ENCODE data around the gene ZNF609.

ZNF609 gene

GRCh38 chr15:64673866-64674265, 213.5 kb downstream of the ZNF609 start:
- DNase-seq = no peak

DNA sequence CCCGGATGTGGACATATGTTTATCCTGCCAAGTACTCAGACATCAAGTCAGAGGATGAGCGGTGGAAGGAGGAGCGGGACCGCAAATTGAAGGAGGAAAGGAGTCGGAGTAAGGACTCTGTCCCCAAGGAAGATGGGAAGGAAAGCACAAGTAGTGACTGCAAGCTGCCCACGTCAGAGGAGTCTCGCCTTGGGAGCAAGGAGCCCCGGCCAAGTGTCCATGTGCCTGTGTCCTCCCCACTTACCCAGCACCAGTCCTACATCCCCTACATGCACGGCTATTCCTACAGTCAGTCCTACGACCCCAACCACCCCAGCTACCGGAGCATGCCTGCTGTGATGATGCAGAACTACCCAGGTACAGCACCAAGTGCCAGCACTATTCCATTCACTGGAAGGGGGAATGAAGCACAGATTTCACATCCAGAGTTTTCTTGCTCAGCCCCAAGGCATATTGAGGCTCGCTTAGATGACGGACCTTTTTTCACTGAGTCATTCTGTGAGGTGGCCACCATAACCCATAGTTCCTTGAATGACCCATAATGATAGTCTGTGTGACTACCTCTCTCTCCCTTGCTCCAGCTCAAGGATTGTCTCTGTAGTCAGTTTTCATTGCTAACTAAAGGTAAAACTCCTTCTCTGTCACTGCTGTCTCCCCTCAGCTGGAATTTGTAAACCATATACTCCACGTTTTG, 217.9 kb downstream of the ZNF609 start:
- no peak for DNase-seq

DNA sequence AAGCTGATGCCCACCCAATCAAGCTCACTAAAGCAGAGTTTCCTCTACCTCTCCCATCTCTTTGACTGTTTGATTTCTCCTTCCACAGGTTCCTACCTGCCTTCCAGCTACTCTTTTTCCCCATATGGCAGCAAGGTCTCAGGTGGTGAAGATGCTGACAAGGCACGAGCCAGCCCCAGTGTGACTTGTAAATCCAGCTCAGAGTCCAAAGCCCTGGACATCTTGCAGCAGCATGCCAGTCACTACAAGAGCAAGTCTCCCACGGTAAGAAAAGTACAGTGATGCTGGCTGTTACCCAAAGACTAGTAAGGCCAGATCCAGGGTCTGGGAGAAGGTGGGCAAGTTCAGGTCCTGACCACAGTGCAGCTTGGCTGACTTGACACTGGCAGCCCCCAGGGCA, 219.7 kb downstream of the ZNF609 start:
- DNase-seq = no peak

DNA sequence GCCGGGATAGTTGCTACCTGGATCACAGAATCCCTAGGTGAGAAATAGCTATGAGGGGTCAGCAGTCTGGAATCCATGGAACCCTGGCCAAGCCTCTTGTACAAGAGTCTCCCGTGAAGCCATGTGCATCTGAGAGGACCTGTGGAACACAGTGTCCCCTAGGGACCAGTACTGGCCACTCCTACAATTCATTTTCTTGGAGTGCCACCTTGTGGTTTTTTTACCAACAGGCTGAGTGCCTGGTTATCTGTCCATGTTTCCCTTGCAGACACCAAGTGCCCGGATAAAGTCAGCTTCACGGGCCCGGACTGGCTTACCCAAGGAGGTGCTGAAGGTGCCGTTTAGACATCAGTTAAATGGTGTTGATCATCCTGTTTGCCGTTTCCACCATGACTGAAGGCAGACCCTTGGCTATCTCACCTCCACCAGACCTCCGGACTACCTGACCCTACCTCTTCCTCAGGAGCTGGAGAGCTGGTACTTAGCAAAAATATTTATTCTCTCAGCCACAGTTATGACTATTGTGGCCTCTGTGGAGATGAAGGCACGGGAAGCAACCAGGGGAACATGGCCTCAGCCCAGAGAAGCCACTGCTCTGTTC, 221.1 kb downstream of the ZNF609 start:
- peak; percentile 83 for DNase-seq

DNA sequence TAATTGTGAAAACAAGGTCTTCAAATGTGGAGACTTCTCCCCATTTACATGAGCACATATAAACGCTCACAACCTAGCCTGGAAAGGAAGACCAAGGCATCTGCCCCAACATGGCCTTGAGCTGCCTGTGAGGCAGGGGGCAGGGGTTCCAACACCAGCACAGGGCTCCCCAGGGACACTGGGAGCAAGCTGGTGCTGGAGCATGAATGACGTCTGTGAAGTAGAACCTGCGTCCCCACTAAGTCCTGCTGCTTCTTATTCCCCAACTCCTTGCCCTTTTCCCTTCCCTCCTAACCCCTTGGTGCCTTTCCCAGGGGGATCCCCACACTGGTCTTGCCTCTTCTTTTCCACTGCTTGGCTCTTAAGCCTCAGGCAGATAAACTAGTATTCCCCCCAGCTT, 221.9 kb downstream of the ZNF609 start:
- no peak for DNase-seq

- DNase-seq = no peak
These were observed 223.0 kb downstream of the ZNF609 start for GRCh38 chr15:64683378-64683777.

DNA sequence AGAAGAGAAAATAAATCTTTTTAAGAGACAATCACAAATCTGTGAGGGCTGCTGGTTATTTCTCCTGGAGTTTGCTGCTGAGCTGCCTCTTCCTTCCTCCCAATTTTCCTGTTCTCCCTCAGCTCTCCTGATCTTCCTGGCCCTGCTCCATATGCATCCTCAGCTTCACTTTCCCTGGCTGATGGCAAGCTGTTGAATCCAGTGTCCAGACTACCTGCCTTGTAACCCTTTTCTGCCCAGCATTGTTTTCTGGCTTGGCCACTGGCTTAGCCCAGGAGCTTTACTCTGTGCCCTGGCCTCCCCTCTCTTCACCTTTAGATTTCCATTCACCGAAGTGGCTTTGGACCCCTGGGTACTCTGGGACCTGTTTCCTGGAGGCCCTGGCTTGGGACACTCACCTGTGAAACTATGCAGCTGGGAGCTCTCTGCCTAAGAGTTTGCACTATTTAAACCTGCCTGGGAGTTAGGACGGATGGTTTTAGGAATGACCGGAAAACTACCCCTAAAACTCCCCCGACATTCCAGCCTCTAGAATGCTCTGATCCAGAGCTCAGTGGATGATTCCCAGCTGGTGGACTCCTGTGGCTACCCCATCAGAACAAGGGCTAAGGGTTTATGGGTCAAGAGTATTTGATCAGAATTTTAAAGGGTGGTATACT, 225.0 kb downstream of the ZNF609 start:
- no peak for DNase-seq

DNA sequence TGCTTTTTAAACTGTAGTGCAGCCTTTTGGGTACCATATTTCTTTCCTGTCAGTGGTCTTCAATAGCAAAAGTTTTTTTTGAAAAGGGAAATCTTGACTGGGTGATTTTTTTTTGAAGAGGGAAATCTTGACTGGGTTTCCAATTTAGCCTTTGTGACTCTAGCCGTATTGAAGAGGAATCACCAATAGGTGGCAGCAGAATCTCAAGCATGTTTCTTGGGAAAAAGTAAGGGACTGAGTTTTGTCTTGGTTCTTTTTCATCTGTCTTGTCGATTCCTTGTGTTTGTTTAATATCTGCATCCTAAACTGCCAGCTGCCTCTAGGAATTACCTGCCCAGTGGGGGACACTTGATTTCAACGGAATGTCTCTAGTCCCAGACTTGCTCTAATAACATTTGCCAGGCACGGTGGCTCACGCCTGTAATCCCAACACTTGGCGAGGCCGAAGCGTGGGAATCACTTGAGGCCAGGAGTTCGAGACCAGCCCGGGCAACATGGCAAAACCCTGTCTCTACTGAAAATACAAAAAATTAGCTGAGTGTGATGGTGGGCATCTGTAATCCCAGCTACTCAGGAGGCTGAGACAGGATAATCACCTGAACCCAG, 225.9 kb downstream of the ZNF609 start:
- DNase-seq = peak; percentile 78

DNA sequence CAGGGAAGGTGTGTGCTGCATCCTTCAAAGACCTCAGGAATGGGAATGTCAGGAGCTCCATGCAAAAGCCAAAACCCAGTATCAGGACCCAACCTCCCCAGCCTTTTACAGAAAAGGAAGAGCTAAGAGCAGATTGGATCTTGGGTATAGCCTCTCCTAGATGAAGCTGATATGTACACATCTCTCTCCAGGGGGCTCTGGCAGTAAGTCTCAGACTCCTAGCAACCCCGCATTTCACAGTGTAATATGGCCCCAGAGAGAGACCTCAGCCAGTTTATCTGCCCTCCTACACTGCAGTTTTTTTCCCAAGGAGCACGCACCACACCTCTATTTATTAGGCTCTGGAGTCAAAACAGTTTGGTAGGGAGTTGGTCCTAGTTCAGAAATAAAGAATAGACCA, 226.8 kb downstream of the ZNF609 start:
- no peak for DNase-seq

- no peak for DNase-seq
These were observed 227.3 kb downstream of the ZNF609 start for GRCh38 chr15:64687688-64688087.

DNA sequence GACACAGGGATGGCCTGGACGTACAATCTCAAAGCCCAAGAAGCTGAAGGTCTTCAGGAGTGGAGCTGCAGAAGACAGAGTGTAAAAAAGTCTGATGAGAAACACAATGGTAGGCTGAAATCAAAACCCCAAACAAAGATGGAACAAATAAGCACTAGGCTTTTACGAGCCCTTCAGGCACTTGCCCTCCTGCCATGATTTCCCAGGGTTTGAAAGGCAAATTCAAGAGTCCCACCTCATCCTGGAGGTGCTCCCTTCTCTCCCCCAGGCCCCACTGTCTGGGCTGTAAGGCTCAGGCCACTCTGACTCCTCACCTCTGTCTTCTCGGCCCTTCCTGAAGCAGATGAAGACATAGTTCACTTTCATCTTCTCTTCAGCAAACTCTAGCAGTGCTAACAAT, 228.4 kb downstream of the ZNF609 start:
- DNase-seq = no peak

DNA sequence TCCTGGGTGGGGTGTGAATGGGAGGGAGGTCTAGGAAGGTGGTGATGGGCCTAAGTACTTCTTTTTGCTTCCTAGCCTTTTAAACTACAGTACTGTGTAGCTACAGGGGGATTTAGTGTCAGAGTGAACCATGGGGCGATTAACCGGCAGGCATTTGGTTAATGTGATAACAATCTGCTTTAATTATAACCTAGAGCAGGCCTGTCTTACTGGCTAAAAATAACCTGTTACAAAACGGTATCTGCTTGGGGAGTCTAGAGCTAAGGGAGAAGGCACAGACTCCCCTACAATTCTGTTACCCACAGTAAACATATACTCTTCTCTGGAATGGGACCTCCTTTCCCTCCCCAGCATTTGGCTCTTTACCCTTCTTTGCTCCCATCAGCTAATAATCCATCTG, 229.6 kb downstream of the ZNF609 start:
- no peak for DNase-seq

- DNase-seq = peak; percentile 45
These were observed 230.4 kb downstream of the ZNF609 start for GRCh38 chr15:64690578-64691296.

GRCh38 chr15:64691896-64692565, 231.7 kb downstream of the ZNF609 start:
- no peak for DNase-seq

- peak; percentile 41 for DNase-seq
These were observed 232.8 kb downstream of the ZNF609 start for GRCh38 chr15:64693134-64693533.

GRCh38 chr15:64694816-64695215, 234.4 kb downstream of the ZNF609 start:
- no peak for DNase-seq

DNA sequence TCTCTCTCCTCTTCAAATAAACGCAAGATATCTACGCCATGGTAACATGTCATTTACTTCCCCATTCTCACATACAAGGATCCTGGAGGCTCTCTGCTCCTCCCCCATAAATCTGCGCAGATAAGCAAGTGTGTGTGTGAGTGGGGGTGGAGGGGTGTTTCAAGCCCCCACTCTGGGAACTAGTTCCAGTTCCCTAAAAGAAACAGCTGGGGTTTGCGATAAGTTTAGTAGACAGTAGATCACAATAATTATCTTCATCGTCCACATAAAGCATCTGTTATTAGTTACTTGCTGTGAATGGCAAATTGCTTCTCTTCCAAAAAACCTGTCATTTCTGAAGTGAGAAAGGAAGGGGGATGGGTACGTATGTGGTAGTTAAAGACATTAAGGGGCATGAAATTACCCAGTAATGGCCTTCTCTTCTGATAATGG, 235.2 kb downstream of the ZNF609 start:
- DNase-seq = peak; percentile 99

GRCh38 chr15:64696481-64696880, 236.1 kb downstream of the ZNF609 start:
- DNase-seq = no peak

- peak; percentile 17 for DNase-seq
These were observed 237.6 kb downstream of the ZNF609 start for GRCh38 chr15:64697911-64698369.

- no peak for DNase-seq
These were observed 238.4 kb downstream of the ZNF609 start for GRCh38 chr15:64698823-64699222.

DNA sequence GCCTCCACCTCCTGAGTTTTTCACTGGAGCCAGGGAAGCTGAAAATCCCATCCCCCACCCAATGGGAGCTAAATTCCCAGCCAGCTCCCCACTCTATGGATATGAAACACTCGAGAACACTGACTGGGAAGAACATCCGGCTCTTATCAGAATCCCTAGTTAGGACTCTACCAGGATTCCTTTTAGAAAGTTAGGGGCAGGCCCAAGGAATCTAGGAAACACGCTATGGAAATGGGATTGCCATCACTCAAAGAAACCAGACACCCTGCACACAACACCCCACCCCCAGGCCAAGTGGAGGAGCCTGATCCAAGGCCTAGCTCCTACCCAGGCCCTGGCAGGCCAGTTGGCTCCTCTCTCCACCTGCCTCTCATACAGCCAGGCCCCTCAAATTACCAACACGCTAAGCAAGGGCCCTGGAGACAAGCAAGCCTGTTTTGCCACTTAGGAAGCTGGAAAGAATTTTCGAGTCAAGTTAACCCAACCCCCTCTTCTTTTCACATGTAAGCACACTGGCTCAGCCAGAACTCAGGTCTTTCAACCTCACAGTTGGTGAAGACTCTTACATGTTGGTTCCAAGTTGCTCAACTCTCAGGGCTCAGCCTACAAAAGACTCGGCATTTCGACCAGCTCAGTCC, 239.5 kb downstream of the ZNF609 start:
- DNase-seq = no peak

DNA sequence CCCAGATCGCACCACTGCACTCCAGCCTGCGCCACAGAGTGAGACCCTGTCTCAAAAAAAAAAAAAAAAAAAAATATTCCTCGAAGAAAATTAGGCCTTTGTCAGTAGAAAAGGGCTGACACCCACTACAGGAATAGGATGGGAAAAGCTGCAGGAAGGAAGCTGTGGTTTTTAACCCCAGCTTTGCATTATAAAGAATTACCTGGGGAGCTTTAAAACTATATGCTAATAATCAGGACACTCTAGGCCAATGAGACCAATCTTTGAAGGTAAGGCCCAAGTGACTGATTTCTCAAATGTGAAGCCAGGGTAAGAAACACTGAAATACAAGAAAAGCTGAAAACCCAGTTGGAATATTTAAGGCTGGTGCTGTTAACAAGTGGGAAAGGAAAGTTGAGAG, 240.7 kb downstream of the ZNF609 start:
- DNase-seq = no peak

Measured in OCI-M1 (cell line).